Caco-2 (cell line): Measurements from ENCODE around the gene EDRF1. TPM values are rescaled to one million over a fixed set of nuclear protein-coding genes. Genes with fewer than 3 reads are reported as not detected.

Experiments used
- BruUV-seq: library from RNA; stranded (reverse); fragments of 400-500 nt; replicated peaks from 2 replicates; lab custom pipeline; 2021; lab: Mats Ljungman, UMichigan
- CTCF ChIA-PET: fragments of 300-600 bp; sonication (Branson Sonifier 250); formaldehyde crosslinking; loops from one replicate; lab custom pipeline; 2022; ENCODE audit warnings: antibody characterized with exemption; lab: Charles Lee
- POLR2A ChIA-PET: fragments of 300-600 bp; sonication (Branson Sonifier 250); formaldehyde crosslinking; loops from one replicate; lab custom pipeline; 2022; ENCODE audit warnings: antibody characterized with exemption; lab: Charles Lee
- DNase-seq, 2 experiments: peaks; one replicate each; pipeline versions ENCODE4 v3.0.0 to v3.0.0-alpha.2; 2020 to 2022
- H3K27me3 ChIP-seq: replicated peaks from 2 replicates; pipeline ENCODE4 v1.6.0; 2011; ENCODE audit warnings: low read length; ENCODE audit not compliant: control insufficient read depth, insufficient read depth
- H3K36me3 ChIP-seq: 2 replicates; pipeline ENCODE4 v1.5.1; 2011; ENCODE audit warnings: low read length; ENCODE audit not compliant: control insufficient read depth, insufficient read depth
- H3K4me1 ChIP-seq: fragments of 250-450 bp; sonication (Bioruptor Pico); 2 replicates; pipeline ENCODE4 v1.5.1; 2020; ENCODE audit warnings: mild to moderate bottlenecking
- H3K4me3 ChIP-seq: 2 replicates; pipeline ENCODE4 v1.5.1; 2011; ENCODE audit warnings: low read depth, mild to moderate bottlenecking, control low read depth, low read length
- H3K9me3 ChIP-seq: fragments of 250-450 bp; sonication (Bioruptor Pico); 2 replicates; pipeline ENCODE4 v1.5.1; 2020; ENCODE audit warnings: mild to moderate bottlenecking, moderate library complexity
- H3K27ac Mint-ChIP-seq: one replicate; pipeline ENCODE4 v1.8.0; 2022; ENCODE audit warnings: mixed read lengths; ENCODE audit not compliant: unreplicated experiment
- H3K27me3 Mint-ChIP-seq: one replicate; pipeline ENCODE4 v1.8.0; 2022; ENCODE audit warnings: mixed read lengths; ENCODE audit not compliant: insufficient read depth, unreplicated experiment
- H3K36me3 Mint-ChIP-seq: one replicate; pipeline ENCODE4 v1.8.0; 2022; ENCODE audit warnings: mild to moderate bottlenecking, mixed read lengths; ENCODE audit not compliant: insufficient read depth, unreplicated experiment
- H3K4me1 Mint-ChIP-seq: one replicate; pipeline ENCODE4 v1.8.0; 2022; ENCODE audit warnings: low read depth, mixed read lengths; ENCODE audit not compliant: unreplicated experiment
- H3K4me3 Mint-ChIP-seq: one replicate; pipeline ENCODE4 v1.8.0; 2022; ENCODE audit warnings: mild to moderate bottlenecking, moderate library complexity, mixed read lengths; ENCODE audit not compliant: unreplicated experiment
- H3K9me3 Mint-ChIP-seq: one replicate; pipeline ENCODE4 v1.8.0; 2022; ENCODE audit warnings: mixed read lengths; ENCODE audit not compliant: unreplicated experiment
- CTCF ChIP-seq, 2 experiments: fragments of 200-600 bp in 1 of 2; IDR thresholded peaks; 1 replicate in 1 of 2; 2 replicates in 1 of 2; pipeline versions ENCODE4 v1.5.1 to v1.8.0; 2011 to 2022; ENCODE audit warnings: antibody characterized with exemption in 1 of 2, control low read depth in 1 of 2, inconsistent platforms in 1 of 2, low read depth in 1 of 2, low read length in 1 of 2, mild to moderate bottlenecking in 1 of 2, moderate library complexity in 1 of 2; ENCODE audit not compliant: insufficient read depth in 1 of 2, severe bottlenecking in 1 of 2, unreplicated experiment in 1 of 2
- intact Hi-C: fragments of 100-400 bp; cut with micrococcal nuclease; formaldehyde crosslinking; loops from one replicate; pipeline ENCODE4 v1.10.0; 2022; ENCODE audit not compliant: unreplicated experiment
- total RNA-seq: library from RNA; stranded (reverse); gene quantifications from 2 replicates; pipeline ENCODE4 v1.2.3, GENCODE V29; 2022

The EDRF1 gene
- total RNA-seq, 1 experiment from 2014 or later: 40.9 TPM

GRCh38 chr10:125742465-125742864, 23.0 kb downstream of the EDRF1 start:
- POLR2A ChIA-PET: no interaction called here
- no peaks in the 10 kb centered on the region for H3K27me3 Mint-ChIP-seq
- no peaks in the 10 kb centered on the region for H3K9me3 Mint-ChIP-seq
- Histone ChIP-seq H3K4me3 (no peak overlapping the region), H3K9me3 (no peaks in the 10 kb centered on the region), H3K27me3 (no peaks in the 10 kb centered on the region), H3K36me3 (peaks cover 5% of the 10 kb centered on the region), H3K4me1 (no peaks in the 10 kb centered on the region)
- TF ChIP-seq CTCF (IDR thresholded peaks at IDR 0.05; ENCODE audit: insufficient read depth in 1 of 2, low read depth in 1 of 2, low read length in 1 of 2, severe bottlenecking in 1 of 2, unreplicated experiment in 1 of 2): peak in 1 of 2 experiments; percentile 7
- H3K27ac Mint-ChIP-seq: no peak overlapping the region
- CTCF ChIA-PET: no interaction called here
- H3K4me1 Mint-ChIP-seq: no peaks in the 10 kb centered on the region
- BruUV-seq: no TSS peak
- H3K4me3 Mint-ChIP-seq: no peak overlapping the region
- intact Hi-C loops: no loop called here
- H3K36me3 Mint-ChIP-seq: peaks cover 85% of the 10 kb centered on the region
- DNase-seq: no peak

GRCh38 chr10:125744909-125745308, 25.4 kb downstream of the EDRF1 start:
- H3K27me3 ChIP-seq: no peaks in the 10 kb centered on the region
- DNase-seq: no peak
- intact Hi-C loops: no loop called here
- Mint-ChIP-seq H3K36me3 (peaks cover 89% of the 10 kb centered on the region), H3K4me3 (no peak overlapping the region), H3K4me1 (no peaks in the 10 kb centered on the region), H3K27ac (no peak overlapping the region), H3K27me3 (no peaks in the 10 kb centered on the region), H3K9me3 (no peaks in the 10 kb centered on the region)
- H3K4me1 ChIP-seq: no peaks in the 10 kb centered on the region
- POLR2A ChIA-PET: no interaction called here
- no peaks in the 10 kb centered on the region for H3K9me3 ChIP-seq
- no peak overlapping the region for H3K4me3 ChIP-seq
- TF ChIP-seq CTCF (IDR thresholded peaks at IDR 0.05; ENCODE audit: insufficient read depth in 1 of 2, low read depth in 1 of 2, low read length in 1 of 2, severe bottlenecking in 1 of 2, unreplicated experiment in 1 of 2): no peak
- no TSS peak for BruUV-seq
- CTCF ChIA-PET: no interaction called here
- peaks cover 4% of the 10 kb centered on the region for H3K36me3 ChIP-seq

GRCh38 chr10:125747417-125747816, 27.9 kb downstream of the EDRF1 start:
- CTCF ChIA-PET: no interaction called here

More at GRCh38 chr10:125747417-125747816, 27.9 kb downstream of the EDRF1 start:
- POLR2A ChIA-PET: no interaction called here
- no peak for DNase-seq
- intact Hi-C loops: no loop called here
- Mint-ChIP-seq H3K4me3 (no peak overlapping the region), H3K4me1 (no peaks in the 10 kb centered on the region), H3K27me3 (no peaks in the 10 kb centered on the region), H3K9me3 (no peaks in the 10 kb centered on the region), H3K27ac (no peak overlapping the region), H3K36me3 (peaks cover 84% of the 10 kb centered on the region)
- Histone ChIP-seq H3K4me1 (no peaks in the 10 kb centered on the region), H3K36me3 (peaks cover 4% of the 10 kb centered on the region), H3K27me3 (no peaks in the 10 kb centered on the region), H3K4me3 (no peak overlapping the region), H3K9me3 (no peaks in the 10 kb centered on the region)
- no TSS peak for BruUV-seq
- no peak for TF ChIP-seq CTCF (IDR thresholded peaks at IDR 0.05; ENCODE audit: insufficient read depth in 1 of 2, low read depth in 1 of 2, low read length in 1 of 2, severe bottlenecking in 1 of 2, unreplicated experiment in 1 of 2)
